Vagina (tissue), 2 donors: ENCODE measurements around the gene PROM2. TPM values are rescaled to one million over a fixed set of nuclear protein-coding genes. Genes with fewer than 3 reads are reported as not detected.

ENCODE experiments used
- DNase-seq, 2 donors: peaks; one replicate each; pipeline ENCODE4 v3.0.0-alpha.2; 2017; ENCODE audit errors: extremely low spot score in 2 of 2
- H3K27ac ChIP-seq: fragments of 200-600 bp; sonication (generic); one replicate; pipeline ENCODE4 v1.5.1; 2019
- H3K27me3 ChIP-seq: fragments of 200-600 bp; sonication (generic); one replicate; pipeline ENCODE4 v1.5.1; 2019
- H3K36me3 ChIP-seq, 2 donors: fragments of 200-600 bp; sonication (generic); one replicate each; pipeline ENCODE4 v1.5.1; 2017 to 2019
- H3K4me1 ChIP-seq: fragments of 200-600 bp; sonication (generic); one replicate; pipeline ENCODE4 v1.5.1; 2019
- H3K4me3 ChIP-seq, 2 donors: fragments of 200-600 bp; sonication (generic); 1 replicate in 1 of 2; 2 replicates in 1 of 2; pipeline ENCODE4 v1.5.1; 2016 to 2019
- H3K9me3 ChIP-seq: fragments of 200-600 bp; sonication (generic); one replicate; pipeline ENCODE4 v1.5.1; 2019
- CTCF ChIP-seq, 3 experiments: fragments of 450-650 bp in 2 of 3; fragments of 200-600 bp in 1 of 3; sonication (generic) in 1 of 3; IDR thresholded peaks; one replicate each; pipeline ENCODE4 v1.5.1; 2017 to 2019; ENCODE audit warnings: antibody characterized with exemption in 3 of 3, mild to moderate bottlenecking in 2 of 3, moderate library complexity in 2 of 3
- POLR2A ChIP-seq, 2 donors: fragments of 450-650 bp; IDR thresholded peaks; one replicate each; pipeline ENCODE4 v1.6.1; 2017; ENCODE audit warnings: antibody characterized with exemption in 2 of 2, mild to moderate bottlenecking in 2 of 2, moderate library complexity in 2 of 2
- POLR2AphosphoS5 ChIP-seq, 2 donors: sonication (generic); formaldehyde crosslinking; IDR thresholded peaks; one replicate each; pipeline ENCODE4 v1.9.0; 2017; ENCODE audit warnings: antibody characterized with exemption in 2 of 2, mild to moderate bottlenecking in 2 of 2, low read depth in 1 of 2; ENCODE audit not compliant: insufficient read depth in 1 of 2
- intact Hi-C: fragments of 100-400 bp; cut with DNase I; formaldehyde crosslinking; loops from one replicate; pipeline ENCODE4 v1.15.1; 2023
- total RNA-seq: library from RNA; depleted of rRNA; stranded (reverse); fragments of >200 nt; gene quantifications from one replicate; pipeline ENCODE4 v1.2.3, GENCODE V29; 2016

PROM2 gene
- total RNA-seq, 1 donor from 2014 or later, result 70.5 TPM

- intact Hi-C loops, result no loop called here
These were observed 58.8 kb downstream of the PROM2 start for GRCh38 chr2:95333056-95333455.

GRCh38 chr2:95333888-95334338 lies 59.7 kb downstream of the PROM2 start:
- Histone ChIP-seq H3K27ac (no peak overlapping the region), H3K4me3 (no peak overlapping the region), H3K9me3 (no peaks in the 10 kb centered on the region), H3K4me1 (peaks cover 10% of the 10 kb centered on the region), H3K36me3 (no peaks in the 10 kb centered on the region), H3K27me3 (no peaks in the 10 kb centered on the region)
- intact Hi-C loops, result no loop called here
- TF ChIP-seq POLR2AphosphoS5 (IDR thresholded peaks at IDR 0.05; ENCODE audit: insufficient read depth in 1 of 2, low read depth in 1 of 2) (peak; percentile 64 to 77), POLR2A (IDR thresholded peaks at IDR 0.05) (no peak), CTCF (IDR thresholded peaks at IDR 0.05) (no peak)
- no peak for DNase-seq

More at GRCh38 chr2:95333056-95333455, 58.8 kb downstream of the PROM2 start:
- H3K4me1 ChIP-seq, result peaks cover 10% of the 10 kb centered on the region
- no peak for DNase-seq
- no peak overlapping the region for H3K27ac ChIP-seq
- no peaks in the 10 kb centered on the region for H3K36me3 ChIP-seq
- H3K27me3 ChIP-seq, result no peaks in the 10 kb centered on the region
- no peak overlapping the region for H3K4me3 ChIP-seq
- H3K9me3 ChIP-seq, result no peaks in the 10 kb centered on the region
- no peak for TF ChIP-seq POLR2A (IDR thresholded peaks at IDR 0.05)
- no peak for TF ChIP-seq POLR2AphosphoS5 (IDR thresholded peaks at IDR 0.05; ENCODE audit: insufficient read depth in 1 of 2, low read depth in 1 of 2)

GRCh38 chr2:95334916-95335641 lies 60.8 kb downstream of the PROM2 start:
- Histone ChIP-seq H3K4me1 (peaks cover 10% of the 10 kb centered on the region), H3K27me3 (no peaks in the 10 kb centered on the region), H3K36me3 (no peaks in the 10 kb centered on the region), H3K4me3 (no peak overlapping the region), H3K9me3 (no peaks in the 10 kb centered on the region), H3K27ac (no peak overlapping the region)
- intact Hi-C loops, result no loop called here
- TF ChIP-seq CTCF (IDR thresholded peaks at IDR 0.05) (no peak), POLR2AphosphoS5 (IDR thresholded peaks at IDR 0.05; ENCODE audit: insufficient read depth in 1 of 2, low read depth in 1 of 2) (no peak), POLR2A (IDR thresholded peaks at IDR 0.05) (no peak)
- no peak for DNase-seq

- H3K27me3 ChIP-seq, result no peaks in the 10 kb centered on the region
- no peak for DNase-seq
- H3K36me3 ChIP-seq, result no peaks in the 10 kb centered on the region
- intact Hi-C loops, result no loop called here
- H3K4me3 ChIP-seq, result no peak overlapping the region
- peaks cover 10% of the 10 kb centered on the region for H3K4me1 ChIP-seq
- TF ChIP-seq POLR2AphosphoS5 (IDR thresholded peaks at IDR 0.05; ENCODE audit: insufficient read depth in 1 of 2, low read depth in 1 of 2) (no peak), POLR2A (IDR thresholded peaks at IDR 0.05) (no peak), CTCF (IDR thresholded peaks at IDR 0.05) (no peak)
- H3K27ac ChIP-seq, result no peak overlapping the region
- H3K9me3 ChIP-seq, result no peaks in the 10 kb centered on the region
These were observed 62.2 kb downstream of the PROM2 start for GRCh38 chr2:95336406-95336805.

GRCh38 chr2:95337829-95338228 lies 63.6 kb downstream of the PROM2 start:
- intact Hi-C loops, result no loop called here

More at GRCh38 chr2:95337829-95338228, 63.6 kb downstream of the PROM2 start:
- peaks cover 10% of the 10 kb centered on the region for H3K4me1 ChIP-seq
- no peaks in the 10 kb centered on the region for H3K9me3 ChIP-seq
- no peaks in the 10 kb centered on the region for H3K36me3 ChIP-seq
- no peaks in the 10 kb centered on the region for H3K27me3 ChIP-seq
- TF ChIP-seq POLR2AphosphoS5 (IDR thresholded peaks at IDR 0.05; ENCODE audit: insufficient read depth in 1 of 2, low read depth in 1 of 2) (no peak), POLR2A (IDR thresholded peaks at IDR 0.05) (no peak), CTCF (IDR thresholded peaks at IDR 0.05) (no peak)
- no peak overlapping the region for H3K4me3 ChIP-seq
- DNase-seq, result no peak
- H3K27ac ChIP-seq, result no peak overlapping the region

Other genes starting within 250 kb of the PROM2 start
- gene MAL, start 248.7 kb upstream of the PROM2 start, total RNA-seq, result 71.0 TPM
- gene MRPS5, start 152.6 kb upstream of the PROM2 start, total RNA-seq, result 55.0 TPM
- 14.0 TPM for gene ZNF514, start 114.6 kb upstream of the PROM2 start, total RNA-seq
- 4.2 TPM for gene ZNF2, start 108.6 kb upstream of the PROM2 start, total RNA-seq
- gene ZNF892, start 66.9 kb upstream of the PROM2 start, total RNA-seq, result 2.7 TPM
- gene KCNIP3, start 22.9 kb downstream of the PROM2 start, total RNA-seq, result 27.5 TPM
- gene FAHD2A, start 128.3 kb downstream of the PROM2 start, total RNA-seq, result 42.0 TPM
- not detected for gene TRIM43B, start 210.3 kb downstream of the PROM2 start, total RNA-seq